Stimulated activated CD8-positive, alpha-beta memory T cell treated with anti-CD3 and anti-CD28 coated beads, Interleukin-4, amount 100 ng/mL, for 1 hour (primary cell): ENCODE measurements around the gene CREBZF.

ENCODE experiments used
- DNase-seq, 2 donors: peaks; one replicate each; pipeline ENCODE4 v3.0.0-alpha.2; 2020; ENCODE audit warnings: low read depth in 2 of 2, low spot score in 1 of 2

CREBZF gene, protein sequence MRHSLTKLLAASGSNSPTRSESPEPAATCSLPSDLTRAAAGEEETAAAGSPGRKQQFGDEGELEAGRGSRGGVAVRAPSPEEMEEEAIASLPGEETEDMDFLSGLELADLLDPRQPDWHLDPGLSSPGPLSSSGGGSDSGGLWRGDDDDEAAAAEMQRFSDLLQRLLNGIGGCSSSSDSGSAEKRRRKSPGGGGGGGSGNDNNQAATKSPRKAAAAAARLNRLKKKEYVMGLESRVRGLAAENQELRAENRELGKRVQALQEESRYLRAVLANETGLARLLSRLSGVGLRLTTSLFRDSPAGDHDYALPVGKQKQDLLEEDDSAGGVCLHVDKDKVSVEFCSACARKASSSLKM

DNA sequence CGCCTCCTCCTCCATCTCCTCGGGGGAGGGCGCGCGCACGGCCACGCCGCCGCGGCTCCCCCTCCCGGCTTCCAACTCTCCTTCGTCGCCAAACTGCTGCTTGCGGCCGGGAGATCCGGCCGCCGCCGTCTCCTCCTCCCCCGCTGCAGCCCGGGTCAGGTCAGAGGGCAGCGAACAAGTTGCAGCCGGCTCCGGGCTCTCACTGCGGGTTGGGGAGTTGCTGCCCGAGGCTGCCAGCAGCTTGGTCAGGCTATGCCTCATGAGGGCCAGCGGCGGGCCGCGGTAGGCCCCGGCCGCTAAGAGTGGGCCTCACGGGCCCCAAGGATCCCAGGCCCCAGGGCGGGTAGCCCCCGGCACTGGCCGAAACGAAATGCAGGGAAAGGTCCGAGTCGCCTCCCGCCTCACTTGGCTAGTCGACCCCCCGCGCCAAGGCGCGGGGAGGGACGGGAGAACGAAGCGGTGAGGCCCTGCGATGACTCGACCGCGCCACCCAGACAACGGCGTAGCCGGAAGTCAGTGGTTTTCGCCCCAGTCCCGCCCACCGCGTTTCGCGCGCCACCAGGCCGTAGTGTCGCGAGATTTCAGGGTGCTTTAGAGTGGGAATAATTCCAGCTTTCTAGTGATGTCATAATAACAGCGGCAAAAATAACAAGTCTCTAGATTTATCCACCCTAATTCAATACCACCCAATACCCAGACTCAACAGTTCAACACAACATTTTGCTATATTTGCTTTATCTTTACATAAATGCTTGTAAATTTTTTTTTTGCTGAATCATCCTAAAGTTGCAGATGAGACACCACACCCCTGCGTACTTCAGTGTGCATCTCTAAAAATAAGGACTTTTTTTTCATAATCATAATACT, at the start of gene CREBZF:
CREBZF (minus strand) TSS at position 515 of the 867 bp plus-strand sequence; CDS start at position 261, 254 bp downstream.
- DNase-seq: peak; percentile 87 to 89

DNA sequence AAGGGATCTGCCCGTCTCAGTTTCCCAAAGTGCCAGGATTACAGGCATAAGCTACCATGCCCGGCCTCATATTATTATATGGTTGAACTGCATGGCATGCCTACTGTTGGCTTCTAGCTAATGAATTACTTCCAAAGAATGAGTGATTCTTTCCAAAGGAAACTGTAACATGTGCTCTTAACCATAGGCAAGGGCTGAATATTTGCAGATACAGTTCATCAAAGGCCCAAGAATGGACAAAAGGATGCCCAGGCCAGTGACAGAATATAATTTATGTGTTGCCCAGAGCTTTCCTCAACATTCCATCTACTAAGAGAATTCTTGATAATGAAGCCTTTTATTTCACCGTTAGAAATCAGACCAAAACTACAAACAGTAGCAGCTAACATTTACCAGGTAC, 48.0 kb upstream of the CREBZF start:
- no peak for DNase-seq

DNA sequence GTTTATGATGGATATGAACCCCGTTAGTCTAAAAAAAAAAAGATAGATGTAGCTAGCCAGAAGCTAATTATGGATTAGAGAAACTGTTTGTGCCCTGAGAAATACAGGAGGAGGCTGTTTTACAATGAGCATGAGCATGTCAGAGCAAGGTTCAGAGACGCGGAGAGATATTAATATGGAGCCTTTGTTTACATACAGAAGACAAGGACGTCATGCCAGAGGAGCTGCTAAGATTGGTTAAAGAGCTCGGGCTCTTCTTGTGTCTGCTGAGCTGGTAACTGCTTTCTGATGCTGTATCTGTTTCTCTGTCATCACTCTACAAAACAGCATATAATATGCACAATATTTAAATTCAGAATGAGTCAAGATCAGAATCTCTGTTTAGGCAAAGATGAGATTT, 46.0 kb upstream of the CREBZF start:
- DNase-seq: no peak

DNA sequence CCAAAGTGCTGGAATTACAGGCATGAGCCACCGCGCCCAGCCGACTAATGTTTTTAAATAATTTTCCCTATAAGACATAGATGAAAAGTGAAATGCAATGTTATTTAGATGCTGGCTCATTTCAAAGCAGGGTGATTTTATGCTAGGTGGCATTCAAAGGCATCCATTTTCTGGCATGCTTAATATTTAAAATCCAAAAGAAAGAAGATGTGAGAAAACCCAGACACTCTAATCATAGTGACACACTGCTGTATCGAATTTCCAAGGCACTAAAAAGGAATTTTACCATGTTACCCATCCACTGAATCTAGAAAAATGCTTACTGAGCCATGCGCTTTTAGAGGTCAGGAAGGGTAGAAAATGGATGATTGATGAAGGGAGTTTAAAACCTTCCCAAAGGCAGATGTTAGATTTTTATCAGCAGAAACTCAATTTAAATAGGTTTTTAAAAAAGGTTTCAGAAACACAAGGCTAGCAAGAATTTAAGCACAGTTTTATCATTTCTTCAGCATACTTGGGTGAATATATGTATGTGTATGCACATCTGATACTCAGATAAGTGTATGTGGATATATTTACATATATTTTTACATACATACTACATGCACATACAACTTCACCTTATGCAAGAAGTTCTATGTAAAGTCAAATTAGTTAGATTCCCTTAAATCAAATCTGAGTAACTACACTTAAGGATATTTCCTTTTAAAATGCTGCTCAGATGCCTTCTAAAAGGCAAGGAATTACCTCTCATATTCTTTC, 45.2 kb upstream of the CREBZF start:
- no peak for DNase-seq

DNA sequence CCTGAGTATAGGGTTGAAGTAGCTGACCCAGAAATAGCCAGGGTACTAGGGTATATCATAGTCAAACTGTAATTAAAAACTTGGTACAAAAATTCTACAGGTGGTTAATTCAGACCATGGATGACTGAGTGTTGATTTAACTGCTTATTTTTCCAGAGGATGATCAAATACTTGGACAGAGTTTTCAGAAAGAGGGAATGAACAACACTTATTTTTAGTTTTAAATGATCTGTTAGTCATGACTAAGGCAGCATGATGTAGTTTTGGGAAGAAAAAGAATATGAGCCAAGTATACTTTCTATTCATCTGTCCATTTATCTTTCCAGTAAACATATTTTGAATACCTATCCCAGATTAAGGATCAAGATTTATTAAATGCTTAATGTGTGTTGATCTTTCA, 40.9 kb upstream of the CREBZF start:
- DNase-seq: no peak

DNA sequence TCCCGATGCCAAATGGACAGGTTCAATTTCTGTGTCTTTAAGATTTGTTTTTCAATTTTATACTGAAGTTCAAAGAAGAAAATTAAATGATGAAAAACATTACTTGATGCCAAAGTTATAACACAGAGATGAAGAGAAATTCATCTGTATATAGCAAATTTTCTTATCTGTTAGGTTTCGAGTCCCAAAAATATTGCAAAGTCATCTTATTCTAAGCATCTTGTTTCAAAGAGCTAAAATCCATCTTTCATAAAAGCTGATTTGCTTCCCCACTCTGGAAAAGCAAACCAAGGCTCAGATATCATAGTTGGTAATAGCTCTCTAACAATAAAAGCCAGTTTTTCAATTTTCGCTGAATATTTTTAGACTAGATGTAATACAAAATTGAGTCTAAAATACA, 40.0 kb upstream of the CREBZF start:
- no peak for DNase-seq

DNA sequence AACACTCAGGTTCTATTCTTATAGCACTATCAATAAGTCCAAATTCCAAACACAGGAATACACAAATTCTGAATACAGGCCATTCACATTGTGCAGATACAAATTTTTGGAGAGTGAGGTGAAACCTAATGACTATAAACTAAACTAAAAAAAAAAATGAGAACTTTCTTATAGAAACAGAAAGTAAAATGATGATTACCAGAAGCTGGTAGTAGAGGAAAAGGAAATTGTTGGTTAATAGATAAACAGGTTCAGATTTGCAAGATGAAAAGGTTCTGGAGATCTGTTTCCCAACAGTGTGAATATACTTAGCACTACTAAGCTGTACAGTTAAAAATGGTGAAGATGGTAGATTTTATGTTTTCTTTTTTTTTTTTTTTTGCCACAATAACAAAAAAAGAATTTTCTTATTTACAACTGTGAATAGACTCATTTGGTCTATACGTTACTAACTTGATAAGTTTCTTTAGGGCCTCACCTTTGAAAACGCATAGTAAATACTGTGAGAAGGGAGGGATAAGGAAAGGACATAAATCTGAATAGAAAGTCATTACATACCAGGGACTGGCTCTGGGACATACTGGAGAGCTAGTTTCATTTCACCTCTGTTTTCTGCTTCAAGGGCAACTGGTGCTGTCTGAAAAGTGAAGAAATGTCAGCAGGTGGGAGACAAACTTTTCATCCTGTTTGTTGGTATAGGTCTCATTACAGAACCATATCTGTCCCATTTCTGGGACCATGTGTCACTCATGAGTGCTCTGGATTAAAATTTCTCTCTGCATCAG, 35.2 kb upstream of the CREBZF start:
- DNase-seq: no peak

DNA sequence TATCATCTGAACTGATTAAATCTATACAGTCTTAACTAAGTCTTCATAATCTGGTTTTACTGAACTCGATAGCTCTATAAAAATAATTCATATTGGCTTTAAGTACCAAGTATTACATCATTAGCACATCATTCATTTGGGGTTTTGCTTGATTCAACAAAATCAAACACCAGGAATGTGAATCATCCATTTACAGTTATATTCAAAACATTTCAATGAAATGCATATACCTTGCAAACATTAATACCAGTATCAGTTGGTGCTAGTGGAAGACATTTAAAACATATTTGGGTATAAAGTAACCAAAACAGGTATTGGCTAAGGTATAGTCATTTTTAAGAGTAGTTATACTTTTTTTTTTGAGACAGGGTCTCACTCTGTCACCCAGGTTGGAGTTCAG, 33.3 kb upstream of the CREBZF start:
- no peak for DNase-seq

DNA sequence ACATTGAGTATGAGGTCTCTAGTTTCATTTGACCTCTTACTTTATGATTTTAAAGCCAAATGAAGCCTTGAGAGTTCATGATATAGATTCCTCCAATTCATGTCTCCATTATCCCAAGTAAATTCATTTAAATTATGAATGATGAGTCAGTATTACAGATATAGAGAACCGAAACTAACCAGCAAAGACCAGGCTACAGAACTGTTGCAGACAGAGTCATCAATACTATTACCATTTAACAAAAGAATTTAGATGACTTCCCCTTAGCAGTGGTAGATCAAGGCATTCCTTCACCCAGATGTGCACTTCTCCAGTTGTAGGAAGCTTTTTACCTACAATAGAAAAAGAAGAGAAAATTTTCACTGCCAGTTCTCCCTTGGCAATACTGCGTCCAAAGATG, 32.8 kb upstream of the CREBZF start:
- DNase-seq: no peak

DNA sequence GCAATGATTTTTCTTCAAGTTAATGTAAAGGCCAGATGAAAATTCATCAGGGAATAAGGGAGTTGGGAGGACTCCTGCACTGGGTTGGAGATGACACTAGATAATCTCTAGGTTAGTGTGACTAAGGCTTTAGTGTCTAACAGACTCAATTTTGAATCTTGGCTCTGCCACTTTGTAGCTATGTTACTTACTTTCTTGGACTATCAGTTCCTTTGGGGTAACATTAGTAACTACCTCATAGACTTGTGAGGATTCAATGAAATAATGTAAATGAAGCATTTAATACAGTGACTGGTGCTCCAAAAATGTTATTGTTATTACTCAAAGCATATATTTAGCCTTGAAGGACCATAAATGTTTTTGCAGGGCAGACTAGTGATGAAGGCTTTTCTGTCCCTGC, 30.6 kb upstream of the CREBZF start:
- no peak for DNase-seq

DNA sequence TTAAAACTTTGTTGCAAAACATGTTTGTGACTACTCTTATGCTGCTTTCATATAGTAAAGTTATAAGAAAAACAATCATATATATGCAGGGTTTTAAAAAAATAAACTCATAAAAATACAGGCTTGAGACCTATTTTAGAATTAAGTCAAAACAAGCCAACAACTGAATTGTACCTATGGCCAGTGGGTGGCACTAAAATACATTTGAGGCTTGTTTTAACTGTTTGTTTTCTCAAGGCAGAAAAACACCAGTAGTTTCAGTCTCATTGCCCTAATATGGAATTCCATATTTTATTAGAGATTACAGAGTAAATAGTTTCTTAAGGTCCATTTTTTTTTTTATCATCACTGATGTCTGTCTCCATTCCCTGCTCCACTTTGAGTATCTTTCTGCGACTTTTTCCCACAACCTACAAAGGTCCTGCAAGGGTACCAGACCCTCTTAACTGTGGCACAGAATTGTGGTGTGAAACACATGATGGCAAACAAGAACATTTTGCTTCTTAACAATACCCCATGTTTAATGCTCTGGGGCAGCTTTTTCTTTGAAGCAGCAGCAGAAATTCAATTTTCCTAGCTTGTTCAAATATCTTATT, 29.6 kb upstream of the CREBZF start:
- no peak for DNase-seq

DNA sequence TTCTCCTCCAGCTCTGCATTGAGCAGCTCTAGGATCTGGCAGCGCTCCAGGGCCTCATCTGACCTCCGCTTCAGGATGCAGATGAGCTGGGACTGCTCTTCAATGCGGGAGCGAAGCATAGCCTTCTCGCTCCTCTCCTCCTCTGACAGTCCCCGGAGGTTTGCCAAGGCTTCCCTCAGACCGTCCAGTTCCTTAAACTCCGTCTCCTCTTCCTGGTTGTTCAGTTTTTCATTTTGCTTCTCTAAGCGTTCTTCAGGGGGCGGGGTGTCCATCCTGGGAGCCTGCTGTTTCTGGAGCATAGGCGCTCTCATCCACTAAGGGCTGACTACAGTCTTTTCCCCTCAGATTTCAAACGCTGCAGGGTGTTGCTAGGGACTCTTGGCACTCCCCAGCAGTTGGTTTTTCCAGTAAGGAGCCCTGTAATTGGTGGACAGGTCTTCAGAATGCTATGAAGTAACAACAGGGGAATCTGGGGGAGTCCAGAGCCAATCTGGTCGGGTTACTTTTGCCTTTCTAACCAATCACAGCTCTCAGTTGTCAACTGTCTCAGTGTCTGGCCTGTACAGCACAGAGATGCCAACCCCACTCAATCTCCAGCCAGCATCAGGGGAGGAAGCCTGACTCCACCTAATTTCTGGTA, 21.0 kb upstream of the CREBZF start, which contains the start of gene CCDC89:
CCDC89 (minus strand) TSS at position 376 of the 640 bp plus-strand sequence; CDS start at position 311, 65 bp downstream.
- DNase-seq: no peak

DNA sequence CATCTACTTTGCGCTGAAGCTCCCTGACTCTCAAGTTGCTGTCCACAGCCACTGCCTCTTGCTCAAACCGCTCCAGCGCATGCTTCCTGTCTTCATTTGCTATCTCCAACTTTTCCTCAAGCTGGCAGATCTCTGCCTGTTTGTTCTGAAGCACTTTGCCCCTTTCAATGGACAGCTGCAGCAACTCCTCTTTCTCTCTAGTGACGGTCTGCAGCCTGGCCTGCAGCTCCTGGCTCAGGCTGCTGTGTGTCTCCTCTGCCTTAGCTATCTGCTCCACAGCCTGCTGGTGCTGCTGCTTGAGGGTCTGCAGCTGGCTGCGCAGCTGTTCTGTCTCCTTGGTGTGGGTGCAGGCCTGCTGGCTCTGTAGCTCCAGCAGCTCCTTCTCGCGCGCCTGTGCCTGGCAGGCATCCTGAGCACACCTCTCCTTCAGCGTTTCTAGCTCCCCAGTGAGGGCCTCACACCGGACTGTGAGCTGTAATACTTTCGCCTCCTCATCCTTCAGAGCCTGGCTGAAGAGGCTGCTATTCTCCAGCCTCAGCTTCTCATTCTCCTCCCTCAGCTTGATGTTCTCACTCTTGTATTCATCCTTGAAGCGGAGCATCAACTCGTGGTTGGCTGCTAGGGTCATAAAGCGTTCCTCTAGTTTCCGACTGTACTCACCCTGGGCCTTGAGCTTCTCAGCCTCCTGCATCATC, 20.3 kb upstream of the CREBZF start:
- no peak for DNase-seq

DNA sequence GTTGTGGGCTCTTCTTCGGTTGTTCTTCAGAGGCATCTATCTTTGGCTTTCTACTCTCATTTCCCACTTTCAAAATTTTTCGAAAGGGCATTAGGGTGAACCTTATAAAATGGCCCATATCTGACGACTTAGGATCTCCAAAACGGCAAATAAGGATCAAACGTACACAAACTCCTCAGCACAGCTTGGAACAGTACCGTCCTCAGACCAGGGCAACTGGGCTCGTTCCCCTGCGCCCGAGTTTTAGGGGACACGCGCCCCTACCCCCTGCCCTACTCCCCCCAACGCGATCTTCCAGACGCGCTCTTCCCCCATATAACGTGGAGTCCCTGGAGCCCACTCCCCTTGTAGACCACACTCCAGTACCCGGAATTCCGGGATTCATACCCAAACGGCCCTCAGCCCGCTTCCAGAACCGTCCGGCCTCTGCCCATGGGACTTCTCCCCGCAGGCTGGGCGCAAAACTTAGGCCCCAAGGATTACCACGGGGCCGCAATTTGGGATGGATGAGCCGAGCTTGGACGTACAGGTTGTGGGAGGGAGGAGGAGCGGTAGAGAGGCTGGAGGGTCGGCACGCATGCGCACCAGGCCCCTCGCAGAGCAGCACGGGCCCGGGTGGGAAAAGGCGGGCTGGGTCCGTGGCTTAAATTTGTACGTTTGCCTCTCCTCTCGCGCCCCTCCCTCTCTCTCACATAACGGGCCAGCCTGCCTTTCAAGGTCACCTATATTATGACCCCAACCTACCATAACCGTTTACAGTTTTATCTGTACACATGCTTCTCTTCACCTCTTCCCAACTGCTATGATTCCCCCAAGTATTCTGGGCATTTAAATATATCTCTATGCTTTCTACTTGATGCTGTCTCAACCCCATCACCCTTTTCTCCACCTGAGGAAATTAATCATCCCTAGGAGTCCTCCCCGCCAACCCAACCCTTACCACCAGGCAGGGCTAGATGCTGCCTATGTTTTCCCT, 17.7 kb upstream of the CREBZF start:
- DNase-seq: peak; percentile 13 to 36

DNA sequence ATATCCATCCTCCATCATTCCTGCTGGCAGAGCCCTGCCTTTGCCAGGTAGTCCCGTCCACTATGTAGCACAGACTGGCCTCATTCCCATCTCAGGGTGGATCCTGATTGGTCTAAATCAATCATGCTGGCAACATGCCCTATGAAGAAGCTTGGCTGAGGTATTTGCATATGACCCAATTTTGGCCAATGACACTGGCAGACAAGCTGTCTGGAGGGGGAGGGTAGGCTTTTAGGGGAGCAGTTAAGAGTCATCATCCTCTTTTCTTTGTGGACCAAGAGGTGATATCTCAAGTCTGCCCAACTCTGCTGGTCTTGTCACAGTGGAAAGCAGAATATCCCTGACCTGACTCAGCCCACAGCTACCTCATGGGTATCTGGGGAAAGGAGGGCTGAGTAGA, 16.0 kb upstream of the CREBZF start:
- no peak for DNase-seq

DNA sequence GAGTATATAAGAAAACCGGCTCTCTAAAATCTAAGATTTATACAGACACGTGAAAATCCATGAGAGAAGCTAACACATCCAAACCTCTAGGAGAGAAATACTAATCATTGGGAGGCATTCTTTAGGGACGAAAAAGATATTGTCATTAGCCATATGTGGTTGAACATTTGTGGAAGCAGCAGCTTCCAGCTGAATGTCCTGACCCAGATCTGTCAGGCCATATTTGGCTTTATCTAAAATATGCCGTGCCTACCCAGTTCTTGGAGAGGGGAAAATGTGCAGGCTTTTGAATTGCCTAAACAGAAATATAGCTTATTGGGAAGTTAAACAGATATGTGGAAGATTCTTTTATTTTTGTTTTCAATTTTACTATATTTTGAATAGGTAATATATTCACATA, 14.6 kb upstream of the CREBZF start:
- no peak for DNase-seq

DNA sequence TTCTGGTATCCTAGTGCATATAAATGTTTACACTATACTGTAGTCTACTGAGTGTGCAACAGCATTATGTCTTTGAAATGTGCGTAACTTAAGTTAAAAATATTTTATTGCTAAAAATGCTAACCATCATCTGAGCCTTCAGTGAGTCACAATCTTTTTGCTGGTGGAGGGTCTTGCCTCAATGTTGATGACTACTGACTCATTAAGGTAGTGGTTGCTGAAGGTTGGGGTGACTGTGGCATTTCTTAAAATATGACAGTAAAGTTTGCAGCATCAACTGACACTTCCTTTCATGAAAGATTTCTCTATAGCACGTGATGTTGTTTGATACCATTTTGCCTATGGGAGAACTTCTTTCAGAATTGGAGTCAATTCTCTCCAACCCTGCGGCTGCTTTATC, 8.5 kb upstream of the CREBZF start:
- DNase-seq: no peak
